Activated CD8-positive, alpha-beta memory T cell treated with anti-CD3 and anti-CD28 coated beads, Interleukin-2, amount 50 U/mL, for 1 hour (primary cell): ENCODE measurements around the gene MAP3K8.
"Not testable (repeated sequence)": the region's sequence is repeated elsewhere in the genome, so short reads cannot be mapped to it uniquely, and the experiment has no call there.

ENCODE experiments used
- DNase-seq: peaks from one replicate; pipeline ENCODE4 v3.0.0-alpha.2; 2020; ENCODE audit errors: extremely low read depth

MAP3K8 gene

GRCh38 chr10:30447125-30447799 is 13.3 kb downstream of the MAP3K8 start:
- no peak for DNase-seq

GRCh38 chr10:30448092-30448491 is 14.1 kb downstream of the MAP3K8 start:
- no peak for DNase-seq

- DNase-seq = no peak
These were observed 20.0 kb downstream of the MAP3K8 start for GRCh38 chr10:30453764-30454527.

GRCh38 chr10:30454744-30455510 is 20.9 kb downstream of the MAP3K8 start:
- DNase-seq = no peak

- DNase-seq = no peak
These were observed 21.8 kb downstream of the MAP3K8 start for GRCh38 chr10:30455816-30456215.

GRCh38 chr10:30456266-30456665 is 22.3 kb downstream of the MAP3K8 start:
- DNase-seq = no peak

GRCh38 chr10:30459283-30459682 is 25.3 kb downstream of the MAP3K8 start:
- DNase-seq = no peak

- DNase-seq = no peak
These were observed 26.1 kb downstream of the MAP3K8 start for GRCh38 chr10:30460121-30460520.

- no peak for DNase-seq
These were observed 28.5 kb downstream of the MAP3K8 start for GRCh38 chr10:30462513-30462912.

- DNase-seq = no peak
These were observed 30.0 kb downstream of the MAP3K8 start for GRCh38 chr10:30463944-30464451.

GRCh38 chr10:30464675-30465074 is 30.7 kb downstream of the MAP3K8 start:
- DNase-seq = no peak

GRCh38 chr10:30466445-30466844 is 32.5 kb downstream of the MAP3K8 start:
- no peak for DNase-seq

- DNase-seq = no peak
These were observed 33.8 kb downstream of the MAP3K8 start for GRCh38 chr10:30467651-30468338.

GRCh38 chr10:30472414-30473155 is 38.6 kb downstream of the MAP3K8 start:
- DNase-seq = no peak

GRCh38 chr10:30475515-30475914 is 41.5 kb downstream of the MAP3K8 start:
- not testable (repeated sequence) for DNase-seq

- DNase-seq = no peak
These were observed 42.6 kb downstream of the MAP3K8 start for GRCh38 chr10:30476511-30477155.

- DNase-seq = not testable (repeated sequence)
These were observed 45.5 kb downstream of the MAP3K8 start for GRCh38 chr10:30479513-30479912.

GRCh38 chr10:30481603-30482002 is 47.6 kb downstream of the MAP3K8 start:
- no peak for DNase-seq

GRCh38 chr10:30488316-30488715 is 54.3 kb downstream of the MAP3K8 start:
- DNase-seq = no peak

GRCh38 chr10:30489346-30489745 is 55.4 kb downstream of the MAP3K8 start:
- no peak for DNase-seq
